Activated CD4-positive, alpha-beta T cell treated with anti-CD3 and anti-CD28 coated beads, Interleukin-2, amount 10 ng/mL, durations not matched to agents 7 days and 5 days (primary cell): ENCODE measurements around the gene ESD. TPM values are rescaled to one million over a fixed set of nuclear protein-coding genes. Genes with fewer than 3 reads are reported as not detected.
A peak's percentile ranks its signal among the peaks of the same experiment; 100 is the strongest.
"Not testable (repeated sequence)": the region's sequence is repeated elsewhere in the genome, so short reads cannot be mapped to it uniquely, and the experiment has no call there.

ENCODE experiments used
- CTCF ChIA-PET: fragments of 350-600 bp; sonication (Branson Sonifier 250); formaldehyde crosslinking; loops from one replicate; lab custom pipeline; 2021; ENCODE audit warnings: antibody characterized with exemption; lab: Charles Lee
- POLR2A ChIA-PET: fragments of 350-600 bp; sonication (Branson Sonifier 250); formaldehyde crosslinking; loops from one replicate; lab custom pipeline; 2021; ENCODE audit warnings: antibody characterized with exemption; lab: Charles Lee
- DNase-seq: peaks from one replicate; pipeline ENCODE4 v3.0.0-alpha.2; 2020
- H3K27ac Mint-ChIP-seq: one replicate; pipeline ENCODE4 v1.8.0; 2021; ENCODE audit warnings: mild to moderate bottlenecking, moderate library complexity, mixed read lengths
- H3K27me3 Mint-ChIP-seq: one replicate; pipeline ENCODE4 v1.8.0; 2021; ENCODE audit warnings: mixed read lengths
- H3K36me3 Mint-ChIP-seq: one replicate; pipeline ENCODE4 v1.8.0; 2021; ENCODE audit warnings: low read depth, mixed read lengths
- H3K4me1 Mint-ChIP-seq: one replicate; pipeline ENCODE4 v1.8.0; 2021; ENCODE audit warnings: mixed read lengths
- H3K4me3 Mint-ChIP-seq: one replicate; pipeline ENCODE4 v1.8.0; 2021; ENCODE audit warnings: mild to moderate bottlenecking, moderate library complexity, mixed read lengths
- H3K9me3 Mint-ChIP-seq: one replicate; pipeline ENCODE4 v1.8.0; 2021; ENCODE audit warnings: mixed read lengths
- total RNA-seq, 2 experiments: library from RNA; stranded (reverse); gene quantifications; one replicate each; pipeline ENCODE4 v1.2.3, GENCODE V29; 2021

ESD gene
- total RNA-seq, 2 experiments from 2014 or later = 94.7 to 109 TPM

- Mint-ChIP-seq H3K27me3 (peaks cover 19% of the 10 kb centered on the region), H3K4me1 (no peaks in the 10 kb centered on the region), H3K9me3 (peaks cover 14% of the 10 kb centered on the region), H3K4me3 (no peak overlapping the region), H3K36me3 (peaks cover 14% of the 10 kb centered on the region), H3K27ac (no peak overlapping the region)
- no peak for DNase-seq
- ChIA-PET POLR2A (no interaction called here), CTCF (no interaction called here)
Measured at GRCh38 chr13:46812301-46812797, 15.4 kb upstream of the ESD start.

GRCh38 chr13:46810440-46810839 lies 13.5 kb upstream of the ESD start:
- ChIA-PET POLR2A (no interaction called here), CTCF (interaction anchor here (0.6 kb wide), 1 partner anchor 97 kb away, joined by 5 read pairs; no protein-coding TSS in a partner anchor)
- no peak for DNase-seq
- H3K36me3 Mint-ChIP-seq = peaks cover 14% of the 10 kb centered on the region
- no peak overlapping the region for H3K4me3 Mint-ChIP-seq
- H3K27me3 Mint-ChIP-seq = peaks cover 17% of the 10 kb centered on the region
- no peak overlapping the region for H3K27ac Mint-ChIP-seq
- peaks cover 14% of the 10 kb centered on the region for H3K9me3 Mint-ChIP-seq
- H3K4me1 Mint-ChIP-seq = no peaks in the 10 kb centered on the region

- H3K27ac Mint-ChIP-seq, POLR2A ChIA-PET, H3K4me1 Mint-ChIP-seq, H3K36me3 Mint-ChIP-seq, DNase-seq, H3K9me3 Mint-ChIP-seq, H3K4me3 Mint-ChIP-seq, CTCF ChIA-PET, H3K27me3 Mint-ChIP-seq: not testable (repeated sequence)
Measured at GRCh38 chr13:46804921-46805320, 8.0 kb upstream of the ESD start.

GRCh38 chr13:46804391-46804815 lies 7.4 kb upstream of the ESD start:
- POLR2A ChIA-PET = no interaction called here
- DNase-seq = no peak
- no peak overlapping the region for H3K27ac Mint-ChIP-seq
- peaks cover 3% of the 10 kb centered on the region for H3K27me3 Mint-ChIP-seq
- no peak overlapping the region for H3K4me3 Mint-ChIP-seq
- no peaks in the 10 kb centered on the region for H3K4me1 Mint-ChIP-seq
- H3K9me3 Mint-ChIP-seq = peaks cover 2% of the 10 kb centered on the region
- no peaks in the 10 kb centered on the region for H3K36me3 Mint-ChIP-seq
- CTCF ChIA-PET = no interaction called here

GRCh38 chr13:46803586-46803985 lies 6.6 kb upstream of the ESD start:
- CTCF ChIA-PET = no interaction called here
- POLR2A ChIA-PET = no interaction called here

DNA sequence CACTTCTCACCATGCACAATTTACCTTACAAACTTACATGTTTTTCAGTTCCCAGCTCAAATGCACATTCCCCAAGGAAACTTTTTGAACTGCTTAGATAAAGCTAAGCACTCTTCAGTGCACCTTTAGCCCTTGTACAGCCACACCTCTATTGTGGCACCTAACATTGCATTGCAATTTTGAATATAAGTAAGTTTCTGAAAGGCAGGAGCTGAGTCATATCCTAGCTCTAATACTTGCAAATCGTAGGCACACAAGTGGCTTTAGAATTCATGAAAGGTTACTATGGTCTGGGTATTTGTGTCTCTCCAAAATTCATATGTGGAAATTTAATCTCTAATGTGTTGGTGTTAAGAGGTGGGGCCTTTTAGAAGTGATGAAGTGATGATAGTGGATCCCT lies 4.9 kb upstream of the ESD start:
- peaks cover 3% of the 10 kb centered on the region for H3K27me3 Mint-ChIP-seq
- no peak overlapping the region for H3K4me3 Mint-ChIP-seq
- peaks cover 10% of the 10 kb centered on the region for H3K4me1 Mint-ChIP-seq
- ChIA-PET CTCF (interaction anchor here (0.6 kb wide), 1 partner anchor 352 kb away, joined by 3 read pairs; no protein-coding TSS in a partner anchor), POLR2A (no interaction called here)
- no peak overlapping the region for H3K27ac Mint-ChIP-seq
- no peaks in the 10 kb centered on the region for H3K36me3 Mint-ChIP-seq
- peaks cover 2% of the 10 kb centered on the region for H3K9me3 Mint-ChIP-seq
- no peak for DNase-seq

More at GRCh38 chr13:46803586-46803985, 6.6 kb upstream of the ESD start:
- Mint-ChIP-seq H3K27ac (no peak overlapping the region), H3K4me3 (no peak overlapping the region), H3K27me3 (peaks cover 3% of the 10 kb centered on the region), H3K36me3 (no peaks in the 10 kb centered on the region), H3K9me3 (peaks cover 2% of the 10 kb centered on the region), H3K4me1 (no peaks in the 10 kb centered on the region)
- DNase-seq = no peak

DNA sequence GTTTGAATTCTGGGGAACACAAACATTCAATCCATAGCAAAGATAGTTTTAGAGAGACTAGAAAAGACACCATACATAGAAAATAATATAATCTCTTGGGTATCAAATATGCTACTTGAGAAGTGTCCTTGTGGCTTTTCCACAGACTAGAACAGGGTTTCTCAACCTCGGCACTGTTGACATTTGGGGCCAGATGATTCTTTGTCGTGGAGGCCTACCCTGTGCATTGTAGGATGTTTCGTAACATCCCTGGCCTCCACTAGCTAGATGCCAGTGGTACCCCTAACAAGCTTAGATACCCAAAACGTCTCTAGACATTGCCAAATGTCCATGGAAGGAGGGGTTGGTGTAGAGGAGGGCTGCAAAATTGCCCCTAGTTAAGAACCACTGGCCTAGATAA lies 2.2 kb upstream of the ESD start:
- Mint-ChIP-seq H3K36me3 (peaks cover 9% of the 10 kb centered on the region), H3K4me1 (peaks cover 32% of the 10 kb centered on the region), H3K9me3 (no peaks in the 10 kb centered on the region), H3K27ac (no peak overlapping the region), H3K27me3 (no peaks in the 10 kb centered on the region), H3K4me3 (no peak overlapping the region)
- ChIA-PET CTCF (interaction anchor here (0.5 kb wide), 1 partner anchor 404 kb away, joined by 3 read pairs; no protein-coding TSS in a partner anchor), POLR2A (no interaction called here)
- DNase-seq = no peak

DNA sequence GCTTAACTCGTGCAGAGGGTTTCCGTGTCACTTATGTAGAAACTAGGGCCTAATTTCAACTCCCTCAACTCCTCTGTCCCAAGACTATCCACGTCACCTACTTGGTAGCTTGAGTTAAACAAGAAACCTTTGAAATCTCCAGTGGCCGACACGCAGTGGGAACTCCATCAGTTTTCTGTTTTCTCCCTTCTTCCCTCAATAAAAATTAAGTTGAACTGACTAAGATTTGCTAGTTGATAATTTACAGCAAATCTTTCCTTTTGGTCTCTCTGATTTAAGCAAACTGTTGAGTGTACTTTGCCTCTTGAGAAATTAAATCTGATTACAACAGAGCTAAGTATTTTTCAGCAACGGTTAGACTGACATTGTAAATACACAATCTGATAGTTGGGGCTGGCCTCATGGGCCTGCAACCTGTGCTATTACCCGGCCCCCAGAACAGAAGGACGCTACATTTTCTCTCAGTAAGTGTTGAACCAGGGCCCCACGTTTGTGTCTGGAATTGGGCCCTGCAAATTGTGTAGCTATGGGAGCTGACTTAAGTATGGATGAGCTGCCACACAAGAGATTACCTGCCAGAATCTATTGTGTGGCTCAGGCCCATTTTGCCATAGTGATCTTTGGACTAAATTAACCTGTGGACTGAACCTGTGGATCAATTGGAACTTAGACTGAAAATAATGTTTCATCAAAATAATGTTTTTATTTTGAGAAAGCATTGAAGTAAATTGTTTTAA lies 708 bp upstream of the ESD start:
- Mint-ChIP-seq H3K9me3 (no peaks in the 10 kb centered on the region), H3K27ac (peak overlapping the region; percentile 97), H3K4me3 (peak overlapping the region; percentile 87), H3K27me3 (no peaks in the 10 kb centered on the region), H3K4me1 (peaks cover 42% of the 10 kb centered on the region), H3K36me3 (peaks cover 15% of the 10 kb centered on the region)
- ChIA-PET CTCF (interaction anchor here (0.9 kb wide), 1 partner anchor 35 kb away, joined by 3 read pairs; no protein-coding TSS in a partner anchor), POLR2A (no interaction called here)
- DNase-seq = no peak

DNA sequence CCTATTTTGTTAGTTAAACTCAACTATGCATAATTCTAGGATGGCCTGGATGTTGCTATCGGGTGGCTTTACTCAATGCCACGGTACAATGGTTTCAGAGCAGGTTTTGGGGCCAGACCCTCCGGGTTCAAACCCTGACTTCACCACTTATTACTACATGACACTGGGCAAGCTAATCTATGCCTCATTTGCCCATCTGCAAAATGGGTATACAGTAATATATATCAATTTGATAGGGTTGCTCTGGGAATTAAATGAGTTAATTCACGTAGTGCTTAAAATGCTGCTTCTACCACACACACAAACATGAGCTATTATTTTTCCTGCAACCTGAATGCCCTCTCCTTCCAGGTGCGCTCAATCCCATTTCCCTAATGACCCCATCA lies 839 bp downstream of the ESD start:
- H3K9me3 Mint-ChIP-seq = no peaks in the 10 kb centered on the region
- ChIA-PET CTCF (interaction anchor here (1.2 kb wide), 1 partner anchor 12 kb away, joined by 3 read pairs; no protein-coding TSS in a partner anchor), POLR2A (no interaction called here)
- peaks cover 42% of the 10 kb centered on the region for H3K4me1 Mint-ChIP-seq
- peak overlapping the region; percentile 87 for H3K4me3 Mint-ChIP-seq
- H3K27me3 Mint-ChIP-seq = no peaks in the 10 kb centered on the region
- H3K27ac Mint-ChIP-seq = peak overlapping the region; percentile 97
- DNase-seq = no peak
- H3K36me3 Mint-ChIP-seq = peaks cover 15% of the 10 kb centered on the region

DNA sequence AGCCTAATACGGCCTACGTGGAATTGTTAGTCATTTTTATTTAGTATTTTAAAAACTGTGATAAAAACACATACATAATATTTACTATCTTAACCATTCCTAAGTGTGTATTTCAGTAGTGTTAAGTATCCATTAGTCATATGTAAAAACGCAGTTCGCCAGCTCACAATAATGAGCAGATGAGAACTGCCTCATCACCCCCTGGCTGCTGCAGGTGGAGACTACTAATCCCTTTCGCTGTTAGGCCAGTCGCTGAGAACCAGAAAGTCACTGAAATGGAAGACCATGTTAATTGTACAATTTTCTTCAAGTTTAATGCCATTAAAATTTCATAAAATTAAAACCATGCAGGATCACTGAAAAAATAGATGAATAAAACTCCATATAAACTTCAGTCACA lies 1.6 kb downstream of the ESD start:
- peak overlapping the region; percentile 87 for H3K4me3 Mint-ChIP-seq
- H3K9me3 Mint-ChIP-seq = no peaks in the 10 kb centered on the region
- H3K36me3 Mint-ChIP-seq = peaks cover 22% of the 10 kb centered on the region
- ChIA-PET POLR2A (no interaction called here), CTCF (no interaction called here)
- DNase-seq = no peak
- H3K27me3 Mint-ChIP-seq = no peaks in the 10 kb centered on the region
- H3K27ac Mint-ChIP-seq = no peak overlapping the region
- H3K4me1 Mint-ChIP-seq = peaks cover 48% of the 10 kb centered on the region

GRCh38 chr13:46783504-46783903 lies 13.5 kb downstream of the ESD start:
- POLR2A ChIA-PET = no interaction called here

DNA sequence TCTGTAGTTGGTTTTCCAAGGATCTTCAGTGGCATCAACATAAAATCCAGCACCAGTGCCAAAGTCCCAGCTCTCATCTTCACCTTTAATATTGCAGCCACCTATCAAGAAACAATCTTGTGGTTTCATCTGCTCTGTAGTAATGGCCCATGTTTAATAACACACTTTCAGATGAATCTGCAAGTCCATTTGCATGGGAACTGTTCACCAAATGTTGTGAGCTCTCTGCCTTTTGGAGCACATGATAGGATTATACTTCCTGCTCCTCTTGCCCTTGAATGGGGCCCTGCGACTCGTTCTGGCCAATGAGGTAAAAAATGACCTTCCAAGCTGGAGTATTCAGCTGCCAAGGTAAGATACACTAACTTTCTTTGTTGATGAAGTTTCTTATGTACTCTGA lies 14.3 kb downstream of the ESD start:
- no peak for DNase-seq
- CTCF ChIA-PET = no interaction called here
- H3K4me3 Mint-ChIP-seq = no peak overlapping the region
- POLR2A ChIA-PET = no interaction called here
- no peak overlapping the region for H3K27ac Mint-ChIP-seq
- peaks cover 1% of the 10 kb centered on the region for H3K4me1 Mint-ChIP-seq
- no peaks in the 10 kb centered on the region for H3K9me3 Mint-ChIP-seq
- peaks cover 41% of the 10 kb centered on the region for H3K36me3 Mint-ChIP-seq
- H3K27me3 Mint-ChIP-seq = no peaks in the 10 kb centered on the region

More at GRCh38 chr13:46783504-46783903, 13.5 kb downstream of the ESD start:
- Mint-ChIP-seq H3K4me1 (peaks cover 5% of the 10 kb centered on the region), H3K4me3 (no peak overlapping the region), H3K27me3 (no peaks in the 10 kb centered on the region), H3K27ac (no peak overlapping the region), H3K9me3 (no peaks in the 10 kb centered on the region), H3K36me3 (peaks cover 41% of the 10 kb centered on the region)
- no peak for DNase-seq
- CTCF ChIA-PET = no interaction called here

DNA sequence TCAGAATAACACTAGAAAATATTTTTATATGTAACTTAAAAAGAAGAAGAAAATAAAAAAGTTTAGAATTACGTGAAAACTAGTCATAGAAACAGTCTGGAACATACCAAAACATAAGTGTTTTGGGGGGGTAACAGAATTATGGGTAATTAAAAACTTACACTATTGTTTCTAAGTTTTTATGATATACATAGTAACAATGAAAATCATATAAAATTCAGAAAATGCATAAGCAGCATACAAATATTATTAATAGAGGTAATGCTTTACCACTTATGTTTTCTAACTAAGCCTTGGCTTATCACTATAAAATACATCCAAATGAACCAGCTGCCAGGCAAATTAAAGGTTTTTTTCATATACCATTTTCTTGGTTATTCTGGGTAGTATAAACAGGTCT lies 14.9 kb downstream of the ESD start:
- H3K9me3 Mint-ChIP-seq = no peaks in the 10 kb centered on the region
- H3K27ac Mint-ChIP-seq = no peak overlapping the region
- H3K4me3 Mint-ChIP-seq = no peak overlapping the region
- H3K36me3 Mint-ChIP-seq = peaks cover 44% of the 10 kb centered on the region
- peaks cover 1% of the 10 kb centered on the region for H3K4me1 Mint-ChIP-seq
- no peak for DNase-seq
- ChIA-PET POLR2A (no interaction called here), CTCF (no interaction called here)
- no peaks in the 10 kb centered on the region for H3K27me3 Mint-ChIP-seq
